GM12878 (cell line): ENCODE measurements around the gene NECAB3. TPM values are rescaled to one million over a fixed set of nuclear protein-coding genes. Genes with fewer than 3 reads are reported as not detected.

Source experiments
- ATAC-seq: fragments of 200-7000 bp; cut with Tn5 transposase; 3 replicates; pipeline ENCODE4 v1.9.1; 2020; ENCODE audit warnings: mild to moderate bottlenecking, moderate library complexity
- BruUV-seq: library from RNA; stranded (reverse); fragments of 400-500 nt; replicated peaks from 2 replicates; lab custom pipeline; 2021; lab: Mats Ljungman, UMichigan
- CTCF ChIA-PET: fragments of 300-600 bp; sonication (Branson Sonifier 250); formaldehyde crosslinking; extraction: SDS; loops from one replicate; lab custom pipeline; 2021; ENCODE audit warnings: inconsistent platforms; lab: Yijun Ruan, JAX
- POLR2A ChIA-PET: fragments of 350-600 bp; formaldehyde crosslinking; extraction: SDS; loops from one replicate; lab custom pipeline; 2021; ENCODE audit warnings: inconsistent platforms; lab: Charles Lee
- RAD21 ChIA-PET: fragments of 300-600 bp; sonication (Branson Sonifier 250); formaldehyde crosslinking; loops from one replicate; lab custom pipeline; 2023; ENCODE audit warnings: antibody characterized with exemption; ENCODE audit not compliant: unreplicated experiment; lab: Charles Lee
- SMC1A ChIA-PET: fragments of 300-600 bp; sonication (Branson Sonifier 250); formaldehyde crosslinking; loops from one replicate; lab custom pipeline; 2023; ENCODE audit not compliant: unreplicated experiment, uncharacterized antibody; lab: Charles Lee
- DNase-seq: peaks from one replicate; pipeline ENCODE4 v3.0.0-alpha.2; 2011; ENCODE audit warnings: low read depth, low spot score
- FAIRE-seq: peaks from 3 replicates; lab custom pipeline; 2011; peaks lifted over from hg19 to GRCh38; lab: Jason Lieb, UNC
- H2AFZ ChIP-seq: 2 replicates; pipeline ENCODE4 v1.6.0; 2011; ENCODE audit warnings: low read depth, low read length, control low read depth; ENCODE audit not compliant: control insufficient read depth
- H3K27ac ChIP-seq: 2 replicates; pipeline ENCODE4 v1.5.1; 2011; ENCODE audit warnings: control low read depth; ENCODE audit not compliant: control insufficient read depth, insufficient read depth
- H3K27me3 ChIP-seq, 2 experiments: replicated peaks in 1 of 2; 2 replicates each; pipeline versions ENCODE4 v1.6.0 to v1.6.1; 2011; ENCODE audit warnings: low read length in 1 of 2; ENCODE audit not compliant: control insufficient read depth in 2 of 2, insufficient read depth in 2 of 2
- H3K36me3 ChIP-seq, 2 experiments: 2 replicates each; pipeline ENCODE4 v1.5.1; 2011; ENCODE audit warnings: low read length in 1 of 2; ENCODE audit not compliant: control insufficient read depth in 2 of 2, insufficient read depth in 2 of 2
- H3K4me1 ChIP-seq: 2 replicates; pipeline ENCODE4 v1.6.1; 2011; ENCODE audit warnings: mild to moderate bottlenecking, low read length, moderate library complexity, mixed read lengths; ENCODE audit not compliant: control insufficient read depth, insufficient read depth
- H3K4me2 ChIP-seq: 2 replicates; pipeline ENCODE4 v1.6.0; 2011; ENCODE audit warnings: control low read depth; ENCODE audit not compliant: control insufficient read depth, insufficient read depth
- H3K4me3 ChIP-seq: fragments of 200-600 bp; sonication (generic); 2 replicates; pipeline ENCODE4 v1.5.1; 2016
- H3K79me2 ChIP-seq: 2 replicates; pipeline ENCODE4 v1.6.0; 2011; ENCODE audit warnings: low read length; ENCODE audit not compliant: control insufficient read depth, insufficient read depth
- H3K9ac ChIP-seq: 2 replicates; pipeline ENCODE4 v1.8.0; 2011; ENCODE audit warnings: low read length, control low read depth, mixed read lengths; ENCODE audit not compliant: control insufficient read depth, insufficient read depth
- H3K9me3 ChIP-seq: replicated peaks from 3 replicates; pipeline ENCODE4 v1.5.1; 2011; ENCODE audit warnings: mild to moderate bottlenecking, low read length; ENCODE audit not compliant: control insufficient read depth, insufficient read depth
- H4K20me1 ChIP-seq: 2 replicates; pipeline ENCODE4 v1.6.0; 2011; ENCODE audit not compliant: control insufficient read depth, insufficient read depth
- ATF2 ChIP-seq: IDR thresholded peaks from 2 replicates; pipeline ENCODE4 v1.6.1; 2012; ENCODE audit warnings: low read length, inconsistent platforms
- BMI1 ChIP-seq: fragments of 450-650 bp; IDR thresholded peaks from 2 replicates; pipeline ENCODE4 v1.6.1; 2016; ENCODE audit warnings: mild to moderate bottlenecking, moderate library complexity, borderline replicate concordance
- CBFB ChIP-seq: IDR thresholded peaks from 2 replicates; pipeline ENCODE4 v1.6.1; 2016; ENCODE audit warnings: antibody characterized with exemption, low read depth
- HDAC2 ChIP-seq: fragments of 200-600 bp; sonication (generic); IDR thresholded peaks from 2 replicates; pipeline ENCODE4 v1.6.1; 2017
- JUNB ChIP-seq: IDR thresholded peaks from 2 replicates; pipeline ENCODE4 v1.6.1; 2016; ENCODE audit warnings: antibody characterized with exemption, mild to moderate bottlenecking
- POLR2AphosphoS5 ChIP-seq: IDR thresholded peaks from 2 replicates; pipeline ENCODE4 v1.6.1; 2011; ENCODE audit warnings: mild to moderate bottlenecking, low read length, inconsistent platforms
- SMC3 ChIP-seq: IDR thresholded peaks from 2 replicates; pipeline ENCODE4 v1.6.1; 2011; ENCODE audit warnings: low read length, improper control_type of control experiment, borderline replicate concordance
- SREBF2 ChIP-seq: IDR thresholded peaks from 2 replicates; pipeline ENCODE4 v1.6.1; 2012; ENCODE audit warnings: mild to moderate bottlenecking, low read length
- TARDBP ChIP-seq: IDR thresholded peaks from 2 replicates; pipeline ENCODE4 v1.6.1; 2016; ENCODE audit warnings: borderline replicate concordance
- TCF12 ChIP-seq: IDR thresholded peaks from 2 replicates; pipeline ENCODE4 v1.6.1; 2011; ENCODE audit warnings: low read depth, mild to moderate bottlenecking, low read length
- WGBS: methylation state at CpG from one replicate; pipeline ENCODE4 v1.1.6; 2016; ENCODE audit warnings: low lambda C conversion rate; ENCODE audit not compliant: insufficient replicate concordance, insufficient coverage; ENCODE audit errors: missing lambda C conversion rate; 5-methylcytosine and 5-hydroxymethylcytosine counted together
- in situ Hi-C: fragments of 300-500 bp; cut with MboI; formaldehyde crosslinking; loops from 9 replicates; pipeline ENCODE4 v1.14.3; 2018; ENCODE audit warnings: mixed read lengths
- intact Hi-C: fragments of 100-400 bp; cut with micrococcal nuclease; formaldehyde crosslinking; loops from one replicate; pipeline ENCODE4 v1.14.2; 2022; ENCODE audit not compliant: unreplicated experiment
- polyA plus RNA-seq, 11 experiments: library from polyadenylated mRNA; depleted of rRNA in 4 of 11; unstranded in 6 of 11; stranded (reverse) in 5 of 11; fragments of >200 nt; fragmentation: Nextera tagmentation in 4 of 11; fragmentation: Illumina TruSeq in 1 of 11; extraction: Ambion mirVana in 4 of 11; extraction: Trizol in 1 of 11; gene quantifications; 1 replicate in 1 of 11; 2 replicates in 10 of 11; pipeline versions ENCODE4 v1.2.1 to v1.2.3, GENCODE V29; 2011 to 2016; ENCODE audit warnings: inconsistent platforms in 2 of 11, missing spikeins in 2 of 11, low read depth in 1 of 11
- total RNA-seq, 4 experiments: library from RNA; depleted of rRNA in 3 of 4; stranded (reverse); fragments of >200 nt in 3 of 4; fragmentation: Illumina TruSeq in 1 of 4; extraction: Trizol in 1 of 4; gene quantifications; 2 replicates each; pipeline versions ENCODE4 v1.2.1 to v1.2.3, GENCODE V29; 2013 to 2021
- TF ChIP-seq, protein P1 (sequence below): fragments of 150-350 bp; IDR thresholded peaks from 2 replicates; pipeline ENCODE4 v1.6.1; 2016; ENCODE audit warnings: low read depth, low read length
- TF ChIP-seq, protein P2 (sequence below): IDR thresholded peaks from 2 replicates; pipeline ENCODE4 v1.6.1; 2012; ENCODE audit warnings: low read depth, low read length, improper control_type of control experiment
- TF ChIP-seq, protein P3 (sequence below): fragments of 450-650 bp; IDR thresholded peaks from 2 replicates; pipeline ENCODE4 v1.6.1; 2017; ENCODE audit warnings: mild to moderate bottlenecking, low read depth, inconsistent platforms; ENCODE audit not compliant: poor library complexity, severe bottlenecking

Gene NECAB3
- total and polyA plus RNA-seq, 10 of the 15 experiments (the other 5 are each of a cell fraction or from before 2014, with no cell fraction given): 0.21 to 17.0 (median 7.2) TPM

- TF ChIP-seq, protein P1, sequence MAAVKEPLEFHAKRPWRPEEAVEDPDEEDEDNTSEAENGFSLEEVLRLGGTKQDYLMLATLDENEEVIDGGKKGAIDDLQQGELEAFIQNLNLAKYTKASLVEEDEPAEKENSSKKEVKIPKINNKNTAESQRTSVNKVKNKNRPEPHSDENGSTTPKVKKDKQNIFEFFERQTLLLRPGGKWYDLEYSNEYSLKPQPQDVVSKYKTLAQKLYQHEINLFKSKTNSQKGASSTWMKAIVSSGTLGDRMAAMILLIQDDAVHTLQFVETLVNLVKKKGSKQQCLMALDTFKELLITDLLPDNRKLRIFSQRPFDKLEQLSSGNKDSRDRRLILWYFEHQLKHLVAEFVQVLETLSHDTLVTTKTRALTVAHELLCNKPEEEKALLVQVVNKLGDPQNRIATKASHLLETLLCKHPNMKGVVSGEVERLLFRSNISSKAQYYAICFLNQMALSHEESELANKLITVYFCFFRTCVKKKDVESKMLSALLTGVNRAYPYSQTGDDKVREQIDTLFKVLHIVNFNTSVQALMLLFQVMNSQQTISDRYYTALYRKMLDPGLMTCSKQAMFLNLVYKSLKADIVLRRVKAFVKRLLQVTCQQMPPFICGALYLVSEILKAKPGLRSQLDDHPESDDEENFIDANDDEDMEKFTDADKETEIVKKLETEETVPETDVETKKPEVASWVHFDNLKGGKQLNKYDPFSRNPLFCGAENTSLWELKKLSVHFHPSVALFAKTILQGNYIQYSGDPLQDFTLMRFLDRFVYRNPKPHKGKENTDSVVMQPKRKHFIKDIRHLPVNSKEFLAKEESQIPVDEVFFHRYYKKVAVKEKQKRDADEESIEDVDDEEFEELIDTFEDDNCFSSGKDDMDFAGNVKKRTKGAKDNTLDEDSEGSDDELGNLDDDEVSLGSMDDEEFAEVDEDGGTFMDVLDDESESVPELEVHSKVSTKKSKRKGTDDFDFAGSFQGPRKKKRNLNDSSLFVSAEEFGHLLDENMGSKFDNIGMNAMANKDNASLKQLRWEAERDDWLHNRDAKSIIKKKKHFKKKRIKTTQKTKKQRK: no peak
These were observed 47.3 kb upstream of the NECAB3 start (continued) for GRCh38 chr20:33721391-33722140.

DNA sequence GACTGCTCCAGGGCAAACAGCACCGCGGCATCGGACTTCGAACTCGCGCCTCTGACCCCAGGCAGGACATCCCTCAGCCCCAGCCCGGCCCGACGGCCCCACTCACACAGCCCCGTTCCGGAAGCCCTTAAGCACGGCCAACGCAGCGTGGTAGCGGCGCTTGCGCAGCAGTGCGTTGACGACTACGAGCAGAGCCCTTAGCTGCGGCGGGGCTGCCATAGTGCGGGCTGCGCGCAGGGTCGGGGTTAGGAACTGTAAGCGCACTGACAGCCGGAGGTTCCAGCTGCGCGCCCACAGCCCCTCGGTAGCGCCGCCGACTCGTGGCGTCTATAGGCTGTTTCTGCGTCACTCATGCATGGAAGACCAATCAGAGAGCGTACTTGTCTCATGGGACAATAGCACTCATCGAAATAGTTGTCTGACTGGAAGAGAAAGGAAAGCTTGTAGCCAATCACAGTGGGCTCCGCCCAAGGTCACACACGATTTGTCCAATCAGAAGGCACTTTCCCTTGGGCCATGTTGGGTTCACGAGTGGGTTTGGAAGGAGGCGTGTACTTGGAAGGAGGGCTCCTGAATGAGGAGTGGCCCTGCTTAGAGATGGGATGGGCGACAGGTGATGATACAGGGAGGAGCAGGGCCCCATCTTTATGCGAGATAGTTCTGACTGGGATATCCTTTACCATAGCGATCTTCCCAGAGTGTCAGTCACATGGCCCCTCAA is 45.9 kb upstream of the NECAB3 start, which contains the start of gene PXMP4:
TSS of gene PXMP4 (minus strand) at position 322 of the 721 bp plus-strand sequence. CDS start at position 219, 103 bp downstream.
- ChIA-PET RAD21 (interaction anchor here (1.0 to 1.8 kb wide), 7 partner anchors 8 to 92 kb away, joined by 3 to 8 read pairs (median 3); partner anchors contain the start of gene CHMP4B), CTCF (interaction anchor here (0.6 to 1.1 kb wide), 4 partner anchors 12 to 53 kb away, joined by 3 to 4 read pairs (median 3); partner anchors contain the start of gene ACTL10), POLR2A (interaction anchor here (0.6 to 1.9 kb wide), 9 partner anchors 12 to 302 kb away, joined by 3 to 7 read pairs (median 3); partner anchors contain the start of genes ACTL10, CBFA2T2 and CHMP4B), SMC1A (interaction anchor here (0.5 to 1.6 kb wide), 4 partner anchors 9 to 94 kb away, joined by 3 read pairs; no protein-coding TSS in a partner anchor)
- no TSS peak for BruUV-seq
- Histone ChIP-seq H3K27me3 (no peaks in the 10 kb centered on the region), H3K9me3 (no peaks in the 10 kb centered on the region), H3K4me2 (peak within 1 kb of the TSS; percentile 94), H3K79me2 (peaks cover 5% of the 10 kb centered on the region), H4K20me1 (no peaks in the 10 kb centered on the region), H3K9ac (peak within 1 kb of the TSS; percentile 73), H3K4me3 (peak within 1 kb of the TSS; percentile 72), H3K4me1 (peaks cover 9% of the 10 kb centered on the region), H3K36me3 (no peaks in the 10 kb centered on the region), H3K27ac (peak within 1 kb of the TSS; percentile 27), H2AFZ (peak within 1 kb of the TSS; percentile 97)
- in situ Hi-C loops (no loop called here), intact Hi-C loops (no loop called here)
- DNase-seq: peak; percentile 99
- FAIRE-seq: peak; percentile 100
- ATAC-seq: peak; percentile 99
- WGBS: 4% methylated on average over 46 of the region's 46 CpGs
- TF ChIP-seq, protein P2, sequence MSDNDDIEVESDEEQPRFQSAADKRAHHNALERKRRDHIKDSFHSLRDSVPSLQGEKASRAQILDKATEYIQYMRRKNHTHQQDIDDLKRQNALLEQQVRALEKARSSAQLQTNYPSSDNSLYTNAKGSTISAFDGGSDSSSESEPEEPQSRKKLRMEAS: peak; percentile 46; the same call in 1 of the 2 replicates
- TF ChIP-seq TCF12: peak; percentile 44; the same call in 1 of the 2 replicates
- TF ChIP-seq SMC3: no peak
- peak; percentile 46; the same call in 1 of the 2 replicates for TF ChIP-seq POLR2AphosphoS5
- TF ChIP-seq CBFB: no peak; the same call in 1 of the 2 replicates
- no peak for TF ChIP-seq ATF2
- no peak for TF ChIP-seq SREBF2
- TF ChIP-seq JUNB: no peak
- no peak for TF ChIP-seq BMI1
- TF ChIP-seq HDAC2: no peak
- TF ChIP-seq, protein P3, sequence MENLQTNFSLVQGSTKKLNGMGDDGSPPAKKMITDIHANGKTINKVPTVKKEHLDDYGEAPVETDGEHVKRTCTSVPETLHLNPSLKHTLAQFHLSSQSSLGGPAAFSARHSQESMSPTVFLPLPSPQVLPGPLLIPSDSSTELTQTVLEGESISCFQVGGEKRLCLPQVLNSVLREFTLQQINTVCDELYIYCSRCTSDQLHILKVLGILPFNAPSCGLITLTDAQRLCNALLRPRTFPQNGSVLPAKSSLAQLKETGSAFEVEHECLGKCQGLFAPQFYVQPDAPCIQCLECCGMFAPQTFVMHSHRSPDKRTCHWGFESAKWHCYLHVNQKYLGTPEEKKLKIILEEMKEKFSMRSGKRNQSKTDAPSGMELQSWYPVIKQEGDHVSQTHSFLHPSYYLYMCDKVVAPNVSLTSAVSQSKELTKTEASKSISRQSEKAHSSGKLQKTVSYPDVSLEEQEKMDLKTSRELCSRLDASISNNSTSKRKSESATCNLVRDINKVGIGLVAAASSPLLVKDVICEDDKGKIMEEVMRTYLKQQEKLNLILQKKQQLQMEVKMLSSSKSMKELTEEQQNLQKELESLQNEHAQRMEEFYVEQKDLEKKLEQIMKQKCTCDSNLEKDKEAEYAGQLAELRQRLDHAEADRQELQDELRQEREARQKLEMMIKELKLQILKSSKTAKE: peak; percentile 76
- TF ChIP-seq TARDBP: 0 out of 2 replicates have a peak, but pooled peaks have one; percentile 28
